Effector memory CD4-positive, alpha-beta T cell (primary cell): ENCODE measurements around the gene MRPS26.
"Not testable (repeated sequence)": the region's sequence is repeated elsewhere in the genome, so short reads cannot be mapped to it uniquely, and the experiment has no call there.

Experiments
- DNase-seq, 3 donors: peaks; one replicate each; pipeline ENCODE4 v3.0.0-alpha.2; 2020
- H3K27ac ChIP-seq: 2 replicates; pipeline ENCODE4 v1.7.0; 2013; ENCODE audit warnings: mild to moderate bottlenecking, low read length, moderate library complexity; ENCODE audit not compliant: insufficient read depth, poor library complexity, severe bottlenecking
- H3K27me3 ChIP-seq: replicated peaks from 2 replicates; pipeline ENCODE4 v1.7.0; 2013; ENCODE audit warnings: mild to moderate bottlenecking, low read length; ENCODE audit not compliant: insufficient read depth, control insufficient read depth, poor library complexity, severe bottlenecking
- H3K36me3 ChIP-seq: 2 replicates; pipeline ENCODE4 v1.7.0; 2013; ENCODE audit warnings: mild to moderate bottlenecking, low read length, moderate library complexity; ENCODE audit not compliant: control insufficient read depth, insufficient read depth
- H3K4me1 ChIP-seq: 2 replicates; pipeline ENCODE4 v1.7.0; 2013; ENCODE audit warnings: low read length, mild to moderate bottlenecking; ENCODE audit not compliant: control insufficient read depth, insufficient read depth, poor library complexity, severe bottlenecking
- H3K4me3 ChIP-seq: 2 replicates; pipeline ENCODE4 v1.7.0; 2013; ENCODE audit warnings: low read length, low read depth, mild to moderate bottlenecking; ENCODE audit not compliant: insufficient read depth, poor library complexity, severe bottlenecking
- H3K9me3 ChIP-seq: 2 replicates; pipeline ENCODE4 v1.7.0; 2013; ENCODE audit warnings: mild to moderate bottlenecking, low read length, moderate library complexity; ENCODE audit not compliant: control insufficient read depth

MRPS26 gene

DNA sequence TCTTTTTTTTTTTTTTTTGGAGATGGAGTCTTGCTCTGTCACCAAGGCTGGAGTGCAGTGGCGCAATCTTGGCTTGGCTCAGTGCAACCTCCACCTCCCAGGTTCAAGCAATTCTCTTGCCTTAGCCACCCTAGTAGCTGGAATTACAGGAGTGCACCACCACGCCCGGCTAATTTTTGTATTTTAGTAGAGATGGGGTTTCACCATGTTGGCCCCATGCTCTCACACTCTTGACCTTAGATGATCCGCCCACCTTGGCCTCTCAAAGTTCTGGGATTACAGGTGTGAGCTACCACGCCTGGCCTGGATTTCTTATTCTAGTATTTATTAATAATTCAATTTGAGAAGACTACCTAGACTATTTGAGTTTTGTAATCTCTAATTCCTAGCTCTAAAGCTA lies 30.6 kb upstream of the MRPS26 start:
- DNase-seq, H3K4me1 ChIP-seq, H3K9me3 ChIP-seq, H3K27ac ChIP-seq, H3K27me3 ChIP-seq, H3K4me3 ChIP-seq: not testable (repeated sequence)
- H3K36me3 ChIP-seq, result peaks cover 10% of the 10 kb centered on the region

DNA sequence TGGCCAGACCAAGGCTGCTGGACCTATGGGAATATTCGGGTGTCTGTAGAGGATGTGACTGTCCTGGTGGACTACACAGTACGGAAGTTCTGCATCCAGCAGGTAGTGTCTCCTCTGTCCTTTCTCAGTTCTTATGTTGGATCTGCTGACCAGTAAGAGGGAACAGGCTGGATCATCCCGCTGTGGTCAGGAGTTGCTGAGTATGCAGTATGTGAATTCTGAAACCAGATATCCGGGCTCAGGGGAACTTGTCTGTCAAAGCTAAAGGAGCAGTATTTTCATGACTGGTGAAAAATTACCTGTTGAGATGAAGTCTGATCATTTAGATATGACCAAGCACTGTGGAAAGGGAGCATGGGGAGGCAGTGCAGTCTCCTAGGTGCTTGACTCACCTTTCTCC lies 24.5 kb upstream of the MRPS26 start:
- no peak overlapping the region for H3K4me3 ChIP-seq
- no peaks in the 10 kb centered on the region for H3K27me3 ChIP-seq
- no peaks in the 10 kb centered on the region for H3K4me1 ChIP-seq
- H3K27ac ChIP-seq, result no peak overlapping the region
- DNase-seq, result no peak
- H3K36me3 ChIP-seq, result peaks cover 61% of the 10 kb centered on the region
- H3K9me3 ChIP-seq, result no peaks in the 10 kb centered on the region

DNA sequence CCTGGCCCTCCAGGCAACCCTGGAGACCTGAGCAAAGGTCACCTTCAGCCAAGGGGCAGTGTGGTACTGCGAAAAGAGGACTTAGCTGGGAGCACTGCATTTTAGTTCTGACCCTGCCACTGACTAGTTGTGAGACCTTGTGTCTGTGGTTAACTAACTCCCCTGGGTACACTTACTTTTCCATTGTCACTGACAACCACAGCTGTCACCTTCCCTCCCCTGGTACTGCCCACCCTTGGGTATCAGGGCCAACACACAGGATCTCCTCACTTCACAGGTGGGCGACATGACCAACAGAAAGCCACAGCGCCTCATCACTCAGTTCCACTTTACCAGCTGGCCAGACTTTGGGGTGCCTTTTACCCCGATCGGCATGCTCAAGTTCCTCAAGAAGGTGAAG lies 24.1 kb upstream of the MRPS26 start:
- H3K4me1 ChIP-seq, result no peaks in the 10 kb centered on the region
- no peaks in the 10 kb centered on the region for H3K9me3 ChIP-seq
- no peaks in the 10 kb centered on the region for H3K27me3 ChIP-seq
- DNase-seq, result no peak
- H3K27ac ChIP-seq, result no peak overlapping the region
- no peak overlapping the region for H3K4me3 ChIP-seq
- peaks cover 65% of the 10 kb centered on the region for H3K36me3 ChIP-seq

DNA sequence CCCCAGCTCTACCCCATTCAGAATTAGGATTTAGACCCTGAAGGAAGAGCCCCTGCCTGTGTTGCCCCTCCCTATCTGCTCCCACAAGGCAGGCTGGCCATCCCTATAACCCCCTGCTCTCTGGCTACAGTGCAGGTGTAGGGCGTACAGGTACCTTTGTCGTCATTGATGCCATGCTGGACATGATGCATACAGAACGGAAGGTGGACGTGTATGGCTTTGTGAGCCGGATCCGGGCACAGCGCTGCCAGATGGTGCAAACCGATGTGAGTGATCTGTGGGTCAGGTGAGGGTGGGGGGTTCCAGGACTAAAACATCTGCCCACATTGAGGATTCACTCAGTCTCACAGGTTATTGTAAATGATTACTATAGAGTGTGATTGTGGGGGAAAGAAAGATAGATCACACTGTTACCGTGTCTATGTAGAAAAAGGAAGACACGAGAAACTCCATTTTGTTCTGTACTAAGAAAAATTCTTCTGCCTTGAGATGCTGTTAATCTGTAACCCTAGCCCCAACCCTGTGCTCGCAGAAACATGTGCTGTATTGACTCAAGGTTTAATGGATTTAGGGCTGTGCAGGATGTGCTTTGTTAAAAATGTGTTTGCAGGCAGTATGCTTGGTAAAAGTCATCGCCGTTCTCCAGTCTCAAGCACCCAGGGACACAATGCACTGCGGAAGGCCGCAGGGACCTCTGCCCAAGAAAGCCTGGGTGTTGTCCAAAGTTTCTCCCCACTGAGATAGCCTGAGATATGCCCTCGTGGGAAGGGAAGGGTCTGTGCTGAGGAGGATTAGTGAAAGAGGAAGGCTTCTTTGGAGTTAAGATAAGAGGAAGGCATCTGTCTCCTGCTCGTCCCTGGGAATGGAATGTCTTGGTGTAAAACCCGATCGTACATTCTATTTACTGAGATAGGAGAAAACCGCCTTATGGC lies 23.0 kb upstream of the MRPS26 start:
- not testable (repeated sequence) for H3K27me3 ChIP-seq, H3K4me1 ChIP-seq, H3K27ac ChIP-seq, H3K9me3 ChIP-seq, DNase-seq, H3K4me3 ChIP-seq
- peaks cover 66% of the 10 kb centered on the region for H3K36me3 ChIP-seq

DNA sequence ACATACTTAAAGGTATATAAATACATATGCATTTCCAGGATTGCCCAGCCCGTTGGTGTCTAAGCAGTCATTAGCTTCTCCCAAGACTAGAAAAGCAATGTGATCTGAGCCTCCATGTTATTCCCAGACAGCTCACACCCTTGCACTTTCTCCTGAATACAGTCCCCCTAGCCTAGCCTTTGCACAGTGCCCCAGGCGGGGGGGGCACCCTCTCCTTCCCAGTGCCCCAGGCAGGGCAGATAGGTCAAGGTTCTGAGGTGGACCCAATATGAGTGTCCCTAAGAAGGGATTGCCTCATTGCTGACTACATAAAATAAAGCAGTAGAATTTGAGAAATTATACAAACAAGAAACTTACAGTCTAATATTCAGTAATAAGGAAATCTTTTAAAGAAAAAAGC lies 17.9 kb upstream of the MRPS26 start:
- H3K36me3 ChIP-seq, result peaks cover 48% of the 10 kb centered on the region

DNA sequence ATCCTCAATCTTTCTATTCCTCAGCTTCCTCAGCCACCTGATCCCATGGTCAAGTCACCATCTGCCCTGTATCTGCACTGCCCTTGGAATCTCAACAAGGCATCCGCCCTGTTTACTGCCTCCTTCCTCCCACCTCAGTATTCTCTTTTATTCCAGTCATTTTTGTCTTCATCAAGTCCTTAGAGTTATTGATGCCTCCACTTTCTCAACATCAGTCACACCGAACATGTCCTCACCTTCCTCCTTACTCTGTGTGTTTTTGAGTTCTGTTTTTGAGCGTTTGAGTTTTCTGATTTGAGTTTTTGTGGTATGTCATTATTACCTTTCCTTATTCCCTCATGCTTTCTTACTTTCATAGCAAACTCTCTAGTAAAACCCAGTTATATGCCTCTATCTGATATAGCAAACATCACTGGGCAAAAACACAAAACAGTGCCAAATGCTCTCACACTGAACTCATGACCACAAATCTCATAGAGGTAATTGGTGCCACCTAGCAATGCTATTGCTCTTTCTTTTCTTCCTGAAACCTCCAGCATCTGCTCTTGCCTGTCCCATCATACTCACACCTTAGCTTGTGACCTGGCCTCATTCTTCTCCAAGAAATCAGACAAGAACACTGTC lies 14.2 kb upstream of the MRPS26 start:
- DNase-seq, result no peak
- no peaks in the 10 kb centered on the region for H3K9me3 ChIP-seq
- peaks cover 44% of the 10 kb centered on the region for H3K36me3 ChIP-seq
- no peaks in the 10 kb centered on the region for H3K27me3 ChIP-seq
- H3K27ac ChIP-seq, result no peak overlapping the region
- H3K4me3 ChIP-seq, result no peak overlapping the region
- no peaks in the 10 kb centered on the region for H3K4me1 ChIP-seq

More for the DNA sequence above, 17.9 kb upstream of the MRPS26 start:
- Histone ChIP-seq H3K27me3 (no peaks in the 10 kb centered on the region), H3K9me3 (no peaks in the 10 kb centered on the region), H3K4me1 (no peaks in the 10 kb centered on the region), H3K4me3 (no peak overlapping the region), H3K27ac (no peak overlapping the region)
- DNase-seq, result no peak

DNA sequence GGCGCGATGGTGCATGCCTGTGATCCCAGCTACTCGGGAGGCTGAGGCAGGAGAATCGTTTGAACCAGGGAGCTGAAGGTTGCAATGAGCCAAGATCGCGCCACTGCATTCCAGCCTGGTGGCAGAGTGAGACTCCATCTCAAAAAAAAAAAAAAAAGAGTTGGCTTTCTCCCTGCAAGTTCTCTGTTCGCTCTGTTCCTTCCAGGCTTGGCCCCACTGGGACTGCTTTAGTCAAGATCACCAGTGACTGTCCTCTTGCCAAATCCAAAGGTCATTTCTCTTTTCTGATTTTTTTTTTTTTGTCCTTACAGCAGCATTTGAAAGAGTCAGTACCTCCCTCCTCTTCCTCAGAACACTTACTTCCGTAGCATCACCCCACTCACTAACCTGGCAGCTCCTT lies 13.2 kb upstream of the MRPS26 start:
- H3K4me3 ChIP-seq, result no peak overlapping the region
- H3K4me1 ChIP-seq, result no peaks in the 10 kb centered on the region
- no peaks in the 10 kb centered on the region for H3K9me3 ChIP-seq
- H3K27ac ChIP-seq, result no peak overlapping the region
- peaks cover 44% of the 10 kb centered on the region for H3K36me3 ChIP-seq
- no peak for DNase-seq
- H3K27me3 ChIP-seq, result no peaks in the 10 kb centered on the region

DNA sequence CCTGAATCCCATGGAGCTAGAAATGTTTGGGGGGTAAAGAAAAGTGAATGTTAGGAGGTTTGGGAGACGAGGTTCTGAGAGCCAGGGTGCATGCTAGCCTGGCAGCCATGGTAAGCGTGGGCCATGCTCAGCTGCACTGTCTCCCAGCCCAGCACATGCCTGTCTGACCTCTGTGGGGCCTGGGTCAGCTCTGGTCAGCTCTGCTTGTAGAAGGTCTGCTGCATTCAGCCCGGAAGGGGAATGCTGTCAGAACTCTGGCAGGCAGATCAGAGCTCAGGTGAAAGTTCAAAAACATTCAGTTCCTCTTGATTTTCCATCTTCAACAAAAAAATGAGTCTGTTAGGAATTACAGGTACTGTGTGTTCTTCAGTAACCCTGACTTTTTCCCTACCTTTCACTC lies 8.2 kb upstream of the MRPS26 start:
- Histone ChIP-seq H3K4me3 (no peak overlapping the region), H3K27me3 (no peaks in the 10 kb centered on the region), H3K27ac (no peak overlapping the region), H3K4me1 (no peaks in the 10 kb centered on the region), H3K9me3 (no peaks in the 10 kb centered on the region), H3K36me3 (peaks cover 58% of the 10 kb centered on the region)
- DNase-seq, result no peak

DNA sequence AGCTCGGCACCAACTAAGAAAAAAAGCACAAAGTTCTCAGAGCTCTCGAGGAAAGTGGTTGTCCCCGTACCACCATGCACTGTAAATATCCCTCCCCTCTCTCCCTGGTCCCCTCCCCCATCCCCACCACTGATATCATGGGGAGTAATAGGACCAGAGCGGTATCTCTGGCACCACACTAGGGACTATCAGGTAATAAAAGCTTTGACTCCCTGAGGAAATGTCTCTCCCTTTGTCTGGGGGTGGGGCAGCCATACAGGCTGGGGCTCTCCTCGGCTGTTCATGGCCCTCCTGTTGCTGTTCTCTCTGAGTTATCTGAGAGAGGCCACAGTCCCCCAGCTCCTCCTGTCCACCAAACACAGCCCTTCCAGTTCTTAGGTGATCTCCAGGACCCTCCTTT lies 7.4 kb upstream of the MRPS26 start:
- H3K27me3 ChIP-seq, result no peaks in the 10 kb centered on the region
- no peak overlapping the region for H3K4me3 ChIP-seq
- H3K4me1 ChIP-seq, result no peaks in the 10 kb centered on the region
- H3K36me3 ChIP-seq, result peaks cover 52% of the 10 kb centered on the region
- H3K9me3 ChIP-seq, result no peaks in the 10 kb centered on the region
- H3K27ac ChIP-seq, result no peak overlapping the region
- DNase-seq, result no peak

DNA sequence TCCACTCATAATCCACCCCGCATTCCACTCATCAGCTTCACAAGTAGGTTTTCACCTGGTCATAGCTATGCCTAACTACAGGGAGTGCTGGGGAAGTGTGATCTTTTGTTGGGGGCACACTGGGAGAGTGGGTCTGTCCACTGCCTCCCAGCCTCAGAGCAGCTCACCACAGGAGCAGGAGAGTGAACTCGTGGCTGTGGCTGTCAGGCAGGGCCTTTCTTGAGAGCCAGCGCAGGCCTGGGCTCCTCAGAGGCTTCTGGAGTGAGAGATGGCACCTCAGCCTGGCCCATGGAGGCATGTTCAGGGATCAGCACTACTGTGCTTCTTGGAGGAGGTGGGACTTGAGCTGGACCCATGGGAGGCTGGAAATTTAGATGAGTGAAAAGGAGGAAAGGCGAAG lies 6.4 kb upstream of the MRPS26 start:
- no peaks in the 10 kb centered on the region for H3K27me3 ChIP-seq
- no peak overlapping the region for H3K27ac ChIP-seq
- H3K4me3 ChIP-seq, result no peak overlapping the region
- DNase-seq, result no peak
- H3K9me3 ChIP-seq, result no peaks in the 10 kb centered on the region
- no peaks in the 10 kb centered on the region for H3K4me1 ChIP-seq
- H3K36me3 ChIP-seq, result peaks cover 52% of the 10 kb centered on the region
